HG03354 (cell line): ENCODE results near the gene NARF.
"Not testable (repeated sequence)": the region's sequence is repeated elsewhere in the genome, so short reads cannot be mapped to it uniquely, and the experiment has no call there.

Source experiments
- ATAC-seq: cut with Tn5 transposase; IDR thresholded peaks from one replicate; pipeline ENCODE4 v1.9.1; 2021; ENCODE audit warnings: mild to moderate bottlenecking; ENCODE audit not compliant: unreplicated experiment, poor library complexity, severe bottlenecking

Gene NARF

GRCh38 chr17:82524540-82524939 lies 66.0 kb downstream of the NARF start:
- no peak for ATAC-seq

GRCh38 chr17:82525712-82526111 lies 67.2 kb downstream of the NARF start:
- ATAC-seq = no peak

- no peak for ATAC-seq
These were observed 69.4 kb downstream of the NARF start for GRCh38 chr17:82527898-82528297.

GRCh38 chr17:82528484-82529265 lies 70.1 kb downstream of the NARF start:
- no peak for ATAC-seq

- ATAC-seq = no peak
These were observed 71.4 kb downstream of the NARF start for GRCh38 chr17:82529914-82530300.

GRCh38 chr17:82531431-82531881 lies 72.9 kb downstream of the NARF start:
- ATAC-seq = no peak

- ATAC-seq = no peak
These were observed 75.9 kb downstream of the NARF start for GRCh38 chr17:82534401-82534812.

GRCh38 chr17:82536512-82537201 lies 78.1 kb downstream of the NARF start:
- ATAC-seq = no peak

GRCh38 chr17:82537228-82537627 lies 78.7 kb downstream of the NARF start:
- ATAC-seq = not testable (repeated sequence)

- not testable (repeated sequence) for ATAC-seq
These were observed 80.5 kb downstream of the NARF start for GRCh38 chr17:82539076-82539475.
